Measurements from ENCODE around the gene CLIC6. TPM values are rescaled to one million over a fixed set of nuclear protein-coding genes. Genes with fewer than 3 reads are reported as not detected.
A peak's percentile ranks its signal among the peaks of the same experiment; 100 is the strongest.

The CLIC6 gene
- total RNA-seq, 1 experiment from 2014 or later, result 0.24 TPM

DNA sequence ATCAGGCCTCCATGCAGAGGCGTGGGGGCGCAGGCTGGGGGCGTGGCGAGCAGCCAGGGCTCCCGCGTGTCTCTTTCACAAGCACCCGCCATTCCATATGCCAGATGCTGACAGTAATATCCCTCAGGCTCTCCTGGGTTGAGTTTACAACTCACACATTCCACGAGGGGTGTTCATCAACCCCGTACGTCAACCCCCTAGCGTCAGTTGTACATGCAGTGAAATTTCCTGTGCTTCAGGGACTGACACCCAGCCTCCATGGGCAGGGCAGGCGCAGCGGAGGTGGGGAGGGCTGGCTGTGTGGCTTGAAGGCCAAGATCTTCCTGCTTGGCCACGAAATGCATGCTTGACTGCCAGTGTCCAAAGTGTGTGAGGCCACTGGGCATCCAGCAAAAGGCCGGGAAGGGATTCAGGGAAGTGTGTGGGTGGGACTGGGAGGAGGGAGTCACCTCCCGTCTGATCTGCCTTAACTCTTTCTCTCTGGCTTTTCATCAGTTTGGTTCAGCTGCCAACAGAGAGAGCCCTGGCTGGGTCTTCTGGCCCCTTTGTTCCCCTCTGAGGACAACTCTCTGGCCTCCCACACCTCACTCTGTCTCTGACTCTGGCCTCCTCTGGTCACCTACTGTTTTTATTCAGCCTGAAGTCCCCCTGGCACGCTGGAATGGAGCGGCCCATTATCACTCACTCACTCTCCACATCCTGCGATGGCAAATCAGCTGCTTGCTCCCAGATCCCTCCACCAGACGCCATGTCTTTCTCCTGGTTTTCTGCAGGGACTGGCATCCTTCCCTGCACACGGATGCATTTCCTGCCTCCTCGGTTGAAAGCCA is 33.8 kb downstream of the CLIC6 start:
- peaks cover 7% of the 10 kb centered on the region for H3K4me1 Mint-ChIP-seq (ENCODE audit: low read depth, unreplicated experiment)
- no peaks in the 10 kb centered on the region for H3K9me3 Mint-ChIP-seq (ENCODE audit: low read depth, unreplicated experiment)
- H3K36me3 Mint-ChIP-seq (ENCODE audit: insufficient read depth, unreplicated experiment), result no peaks in the 10 kb centered on the region
- intact Hi-C loops (cut with micrococcal nuclease; ENCODE audit: unreplicated experiment), result no loop called here
- peaks cover 13% of the 10 kb centered on the region for H3K27me3 Mint-ChIP-seq (ENCODE audit: unreplicated experiment)
- no peak for DNase-seq
- H3K27ac Mint-ChIP-seq (ENCODE audit: unreplicated experiment), result peak overlapping the region; percentile 42
- no peak overlapping the region for H3K4me3 Mint-ChIP-seq (ENCODE audit: low read depth, unreplicated experiment)
- CTCF ChIA-PET, result no interaction called here
- TF ChIP-seq, protein P1, sequence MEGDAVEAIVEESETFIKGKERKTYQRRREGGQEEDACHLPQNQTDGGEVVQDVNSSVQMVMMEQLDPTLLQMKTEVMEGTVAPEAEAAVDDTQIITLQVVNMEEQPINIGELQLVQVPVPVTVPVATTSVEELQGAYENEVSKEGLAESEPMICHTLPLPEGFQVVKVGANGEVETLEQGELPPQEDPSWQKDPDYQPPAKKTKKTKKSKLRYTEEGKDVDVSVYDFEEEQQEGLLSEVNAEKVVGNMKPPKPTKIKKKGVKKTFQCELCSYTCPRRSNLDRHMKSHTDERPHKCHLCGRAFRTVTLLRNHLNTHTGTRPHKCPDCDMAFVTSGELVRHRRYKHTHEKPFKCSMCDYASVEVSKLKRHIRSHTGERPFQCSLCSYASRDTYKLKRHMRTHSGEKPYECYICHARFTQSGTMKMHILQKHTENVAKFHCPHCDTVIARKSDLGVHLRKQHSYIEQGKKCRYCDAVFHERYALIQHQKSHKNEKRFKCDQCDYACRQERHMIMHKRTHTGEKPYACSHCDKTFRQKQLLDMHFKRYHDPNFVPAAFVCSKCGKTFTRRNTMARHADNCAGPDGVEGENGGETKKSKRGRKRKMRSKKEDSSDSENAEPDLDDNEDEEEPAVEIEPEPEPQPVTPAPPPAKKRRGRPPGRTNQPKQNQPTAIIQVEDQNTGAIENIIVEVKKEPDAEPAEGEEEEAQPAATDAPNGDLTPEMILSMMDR (IDR thresholded peaks at IDR 0.05; ENCODE audit: unreplicated experiment), result no peak
- BruUV-seq (replicated peaks), result no TSS peak

DNA sequence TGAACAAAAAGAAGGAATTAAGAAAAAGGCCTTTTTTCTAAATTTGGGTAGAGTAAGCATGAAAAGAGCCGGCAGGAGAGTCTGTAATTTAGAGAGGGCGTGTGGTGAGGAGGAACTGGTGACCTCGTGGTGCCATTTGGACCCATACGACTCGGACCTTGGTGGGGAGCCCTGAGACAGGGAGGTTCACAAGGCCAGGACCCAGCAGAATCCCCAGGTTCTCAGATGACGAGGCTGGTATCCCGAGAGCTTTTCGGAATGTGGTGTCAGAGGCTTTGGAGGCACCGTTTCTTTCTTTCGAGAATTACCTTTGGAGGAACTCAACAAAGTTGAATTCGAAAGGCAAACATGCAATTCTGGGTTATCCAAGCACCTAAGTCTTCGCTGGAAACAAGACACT is 34.8 kb downstream of the CLIC6 start:
- no peak for DNase-seq
- H3K4me3 Mint-ChIP-seq (ENCODE audit: low read depth, unreplicated experiment), result no peak overlapping the region
- no peak overlapping the region for H3K27ac Mint-ChIP-seq (ENCODE audit: unreplicated experiment)
- TF ChIP-seq, protein P1 (IDR thresholded peaks at IDR 0.05; ENCODE audit: unreplicated experiment), result no peak
- peaks cover 13% of the 10 kb centered on the region for H3K27me3 Mint-ChIP-seq (ENCODE audit: unreplicated experiment)
- intact Hi-C loops (cut with micrococcal nuclease; ENCODE audit: unreplicated experiment), result no loop called here
- no peaks in the 10 kb centered on the region for H3K9me3 Mint-ChIP-seq (ENCODE audit: low read depth, unreplicated experiment)
- H3K4me1 Mint-ChIP-seq (ENCODE audit: low read depth, unreplicated experiment), result peaks cover 4% of the 10 kb centered on the region
- CTCF ChIA-PET, result no interaction called here
- BruUV-seq (replicated peaks), result no TSS peak
- H3K36me3 Mint-ChIP-seq (ENCODE audit: insufficient read depth, unreplicated experiment), result no peaks in the 10 kb centered on the region

DNA sequence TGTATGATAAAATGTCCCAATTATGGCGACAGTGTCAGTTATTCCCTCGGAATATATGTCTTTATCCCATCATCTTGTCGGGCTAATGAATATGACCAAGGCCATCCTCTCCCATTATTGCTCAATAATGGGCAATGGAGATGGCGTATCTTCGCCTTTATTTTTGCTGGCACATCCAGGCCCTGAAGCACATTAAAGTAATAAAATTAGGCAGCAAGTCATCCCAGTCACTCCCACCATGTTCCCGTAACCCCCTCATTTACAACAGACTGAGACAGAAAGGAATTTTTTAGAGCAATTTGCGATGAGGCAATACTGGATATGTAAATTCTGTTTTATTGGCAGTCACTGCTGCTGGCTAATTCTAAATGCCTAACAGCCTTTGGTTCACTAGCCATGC is 35.3 kb downstream of the CLIC6 start:
- Mint-ChIP-seq H3K27ac (ENCODE audit: unreplicated experiment) (no peak overlapping the region), H3K9me3 (ENCODE audit: low read depth, unreplicated experiment) (no peaks in the 10 kb centered on the region), H3K27me3 (ENCODE audit: unreplicated experiment) (peaks cover 13% of the 10 kb centered on the region), H3K4me1 (ENCODE audit: low read depth, unreplicated experiment) (no peaks in the 10 kb centered on the region), H3K36me3 (ENCODE audit: insufficient read depth, unreplicated experiment) (no peaks in the 10 kb centered on the region), H3K4me3 (ENCODE audit: low read depth, unreplicated experiment) (no peak overlapping the region)
- TF ChIP-seq, protein P1 (IDR thresholded peaks at IDR 0.05; ENCODE audit: unreplicated experiment), result no peak
- no peak for DNase-seq
- CTCF ChIA-PET, result no interaction called here
- BruUV-seq (replicated peaks), result no TSS peak
- intact Hi-C loops (cut with micrococcal nuclease; ENCODE audit: unreplicated experiment), result no loop called here

DNA sequence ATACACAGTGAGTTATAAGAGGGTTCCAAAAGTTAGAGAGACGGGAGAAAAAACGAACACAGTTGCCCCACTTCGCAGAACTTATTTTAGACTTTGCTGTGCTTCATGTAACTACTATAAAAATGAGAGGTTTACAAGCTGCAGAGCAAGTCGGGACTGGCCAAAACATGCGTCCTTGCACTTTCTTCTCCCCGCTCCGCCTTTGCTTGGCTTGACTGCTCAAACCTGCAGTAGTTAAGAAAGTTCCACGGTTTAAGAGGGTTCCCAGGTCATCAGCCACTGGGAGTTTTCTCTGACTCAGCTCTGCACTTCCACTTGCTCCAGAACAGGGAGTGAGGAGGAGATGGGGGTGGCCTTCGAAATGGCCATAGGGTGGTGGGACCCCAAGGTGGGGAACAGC is 36.2 kb downstream of the CLIC6 start:
- Mint-ChIP-seq H3K4me1 (ENCODE audit: low read depth, unreplicated experiment) (no peaks in the 10 kb centered on the region), H3K9me3 (ENCODE audit: low read depth, unreplicated experiment) (no peaks in the 10 kb centered on the region), H3K27me3 (ENCODE audit: unreplicated experiment) (peaks cover 13% of the 10 kb centered on the region), H3K27ac (ENCODE audit: unreplicated experiment) (no peak overlapping the region), H3K4me3 (ENCODE audit: low read depth, unreplicated experiment) (no peak overlapping the region), H3K36me3 (ENCODE audit: insufficient read depth, unreplicated experiment) (no peaks in the 10 kb centered on the region)
- DNase-seq, result no peak
- no TSS peak for BruUV-seq (replicated peaks)
- intact Hi-C loops (cut with micrococcal nuclease; ENCODE audit: unreplicated experiment), result no loop called here
- TF ChIP-seq, protein P1 (IDR thresholded peaks at IDR 0.05; ENCODE audit: unreplicated experiment), result no peak
- CTCF ChIA-PET, result no interaction called here

Measured in Calu3 (cell line).